ES-I3 (cell line): Measurements from ENCODE around the gene VWA8.
"Not testable (repeated sequence)": the region's sequence is repeated elsewhere in the genome, so short reads cannot be mapped to it uniquely, and the experiment has no call there.

ENCODE experiments used
- H3K36me3 ChIP-seq: 2 replicates; pipeline ENCODE4 v1.6.1; 2013; ENCODE audit warnings: mild to moderate bottlenecking, low read length, control low read depth, moderate library complexity; ENCODE audit not compliant: insufficient read depth
- H3K4me1 ChIP-seq: 2 replicates; pipeline ENCODE4 v1.6.1; 2013; ENCODE audit warnings: mild to moderate bottlenecking, control low read depth, low read length; ENCODE audit not compliant: insufficient read depth
- H3K9ac ChIP-seq: 2 replicates; pipeline ENCODE4 v1.6.1; 2013; ENCODE audit warnings: low read depth, mild to moderate bottlenecking, low read length, moderate library complexity
- H3K9me3 ChIP-seq: 2 replicates; pipeline ENCODE4 v1.6.1; 2013; ENCODE audit warnings: mild to moderate bottlenecking, low read length, moderate library complexity; ENCODE audit not compliant: control insufficient read depth, insufficient read depth

The VWA8 gene

GRCh38 chr13:41547251-41548000 lies 413.5 kb downstream of the VWA8 start:
- Histone ChIP-seq H3K4me1 (no peaks in the 10 kb centered on the region), H3K9ac (no peak overlapping the region)

GRCh38 chr13:41546372-41547190 lies 414.3 kb downstream of the VWA8 start:
- H3K9me3 ChIP-seq, result no peaks in the 10 kb centered on the region
- no peaks in the 10 kb centered on the region for H3K4me1 ChIP-seq
- no peak overlapping the region for H3K9ac ChIP-seq
- H3K36me3 ChIP-seq, result no peaks in the 10 kb centered on the region

More at GRCh38 chr13:41547251-41548000, 413.5 kb downstream of the VWA8 start:
- no peaks in the 10 kb centered on the region for H3K36me3 ChIP-seq
- H3K9me3 ChIP-seq, result no peaks in the 10 kb centered on the region

- Histone ChIP-seq H3K4me1 (no peaks in the 10 kb centered on the region), H3K9ac (no peak overlapping the region), H3K36me3 (no peaks in the 10 kb centered on the region), H3K9me3 (peaks cover 3% of the 10 kb centered on the region; the same call in 1 of the 2 replicates)
These were observed 415.5 kb downstream of the VWA8 start for GRCh38 chr13:41545432-41545707.

GRCh38 chr13:41543664-41544300 lies 417.1 kb downstream of the VWA8 start:
- no peak overlapping the region for H3K9ac ChIP-seq
- peaks cover 3% of the 10 kb centered on the region; the same call in 1 of the 2 replicates for H3K9me3 ChIP-seq
- no peaks in the 10 kb centered on the region for H3K4me1 ChIP-seq
- no peaks in the 10 kb centered on the region for H3K36me3 ChIP-seq

- not testable (repeated sequence) for H3K9ac ChIP-seq, H3K4me1 ChIP-seq, H3K36me3 ChIP-seq, H3K9me3 ChIP-seq
These were observed 418.1 kb downstream of the VWA8 start for GRCh38 chr13:41542799-41543198.

GRCh38 chr13:41542281-41542680 lies 418.6 kb downstream of the VWA8 start:
- H3K9ac ChIP-seq, result no peak overlapping the region
- peaks cover 3% of the 10 kb centered on the region; the same call in 1 of the 2 replicates for H3K9me3 ChIP-seq
- no peaks in the 10 kb centered on the region for H3K36me3 ChIP-seq
- H3K4me1 ChIP-seq, result no peaks in the 10 kb centered on the region

GRCh38 chr13:41541142-41541938 lies 419.6 kb downstream of the VWA8 start:
- Histone ChIP-seq H3K4me1 (no peaks in the 10 kb centered on the region), H3K9me3 (peaks cover 3% of the 10 kb centered on the region; the same call in 1 of the 2 replicates), H3K36me3 (no peaks in the 10 kb centered on the region), H3K9ac (no peak overlapping the region)

GRCh38 chr13:41540240-41540639 lies 420.7 kb downstream of the VWA8 start:
- H3K36me3 ChIP-seq, H3K9me3 ChIP-seq, H3K9ac ChIP-seq: not testable (repeated sequence)

GRCh38 chr13:41533266-41534052 lies 427.4 kb downstream of the VWA8 start:
- Histone ChIP-seq H3K4me1 (no peaks in the 10 kb centered on the region), H3K9ac (no peak overlapping the region), H3K36me3 (no peaks in the 10 kb centered on the region), H3K9me3 (no peaks in the 10 kb centered on the region)

More at GRCh38 chr13:41540240-41540639, 420.7 kb downstream of the VWA8 start:
- not testable (repeated sequence) for H3K4me1 ChIP-seq

- Histone ChIP-seq H3K9me3 (no peaks in the 10 kb centered on the region), H3K4me1 (no peaks in the 10 kb centered on the region), H3K9ac (no peak overlapping the region), H3K36me3 (no peaks in the 10 kb centered on the region)
These were observed 432.9 kb downstream of the VWA8 start for GRCh38 chr13:41528021-41528420.

- Histone ChIP-seq H3K9ac (no peak overlapping the region), H3K9me3 (no peaks in the 10 kb centered on the region), H3K4me1 (no peaks in the 10 kb centered on the region), H3K36me3 (no peaks in the 10 kb centered on the region)
These were observed 440.0 kb downstream of the VWA8 start for GRCh38 chr13:41520660-41521630.

- Histone ChIP-seq H3K9ac (no peak overlapping the region), H3K36me3 (no peaks in the 10 kb centered on the region), H3K9me3 (no peaks in the 10 kb centered on the region), H3K4me1 (no peaks in the 10 kb centered on the region)
These were observed 440.8 kb downstream of the VWA8 start for GRCh38 chr13:41520016-41520659.
